CMK (cell line): ENCODE measurements around the gene FARP1.

Experiments used
- DNase-seq: peaks from one replicate; pipeline ENCODE4 v3.0.0-alpha.2; 2010; ENCODE audit warnings: low read depth

The FARP1 gene

DNA sequence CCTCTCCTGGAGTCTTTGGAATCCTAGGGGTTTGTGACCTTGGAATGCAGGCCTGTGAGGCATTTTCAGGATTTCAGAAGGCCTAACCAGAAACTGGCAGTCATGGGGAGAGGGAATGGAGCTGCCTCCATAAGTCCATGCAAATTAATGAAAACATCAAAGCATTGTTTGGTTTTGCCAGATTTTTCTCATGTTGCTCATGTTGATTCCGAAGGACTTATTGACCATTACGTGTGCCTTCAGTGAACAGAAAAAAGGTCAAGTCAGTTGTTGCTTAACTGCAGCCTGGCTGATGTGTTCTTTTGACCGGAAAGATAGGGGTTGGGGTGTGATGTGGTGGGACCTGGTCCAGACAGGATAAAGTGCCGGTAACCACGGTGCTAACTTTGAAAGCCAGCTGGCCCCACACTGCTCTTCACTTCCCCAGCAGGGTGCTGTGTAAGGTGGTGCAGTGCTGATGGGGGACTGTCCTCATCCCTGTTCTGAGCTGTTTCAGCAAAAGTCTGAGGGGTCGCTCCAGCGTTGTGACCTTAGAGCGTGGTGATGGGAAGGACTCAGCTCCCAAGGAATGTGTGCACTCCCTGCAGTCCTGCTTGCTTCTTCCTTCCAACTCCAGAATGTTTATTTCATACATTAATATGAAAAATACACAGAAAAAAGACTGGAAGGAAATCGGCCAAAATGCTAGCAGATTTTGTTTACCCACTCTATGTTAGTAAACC is 30.7 kb downstream of the FARP1 start:
- DNase-seq = peak; percentile 48

GRCh38 chr13:98174307-98174706 is 31.4 kb downstream of the FARP1 start:
- no peak for DNase-seq

DNA sequence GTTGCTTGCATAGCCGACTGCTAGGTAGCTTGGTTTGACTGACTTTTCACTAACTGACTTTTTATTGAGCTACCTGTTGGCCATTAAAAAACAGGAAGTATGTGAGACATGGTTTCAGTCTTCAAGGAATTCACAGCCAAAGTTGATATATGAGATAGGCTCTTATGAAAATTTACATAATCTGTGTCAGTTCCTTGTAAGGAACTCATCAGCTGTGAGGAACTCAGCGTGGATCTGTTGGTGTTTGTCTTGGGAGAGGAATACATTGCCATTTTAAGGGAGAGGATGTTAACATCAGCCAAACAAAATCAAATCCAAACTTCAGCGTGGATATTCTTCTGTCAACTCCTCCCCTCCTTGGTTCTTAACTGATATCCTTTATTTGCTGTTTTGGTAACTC is 32.1 kb downstream of the FARP1 start:
- DNase-seq = no peak

DNA sequence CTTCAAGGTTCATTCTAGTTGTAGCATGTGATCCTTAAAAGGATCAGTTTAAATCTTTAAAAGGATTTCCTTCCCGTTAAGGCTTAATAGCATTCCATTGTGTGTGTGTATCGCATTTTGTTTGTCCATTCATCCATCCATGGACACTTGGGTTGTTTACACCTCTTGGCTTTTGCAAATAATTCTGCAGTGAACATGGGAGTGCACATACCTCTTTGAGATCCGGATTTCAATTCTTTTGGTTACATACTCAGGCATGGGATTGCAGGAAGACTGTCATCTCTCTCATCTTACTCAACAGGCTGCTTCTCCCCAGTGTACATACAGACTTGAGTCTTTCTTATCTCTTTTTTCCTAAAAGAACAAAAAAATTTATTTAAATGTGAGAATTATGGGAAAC is 32.9 kb downstream of the FARP1 start:
- DNase-seq = no peak

- DNase-seq = no peak
Observed at GRCh38 chr13:98176777-98177608, 34.1 kb downstream of the FARP1 start, which contains the start of gene RNF113B. Gene RNF113B (minus strand): TSS chr13:98177269. CDS start chr13:98177236, 33 bp downstream.

DNA sequence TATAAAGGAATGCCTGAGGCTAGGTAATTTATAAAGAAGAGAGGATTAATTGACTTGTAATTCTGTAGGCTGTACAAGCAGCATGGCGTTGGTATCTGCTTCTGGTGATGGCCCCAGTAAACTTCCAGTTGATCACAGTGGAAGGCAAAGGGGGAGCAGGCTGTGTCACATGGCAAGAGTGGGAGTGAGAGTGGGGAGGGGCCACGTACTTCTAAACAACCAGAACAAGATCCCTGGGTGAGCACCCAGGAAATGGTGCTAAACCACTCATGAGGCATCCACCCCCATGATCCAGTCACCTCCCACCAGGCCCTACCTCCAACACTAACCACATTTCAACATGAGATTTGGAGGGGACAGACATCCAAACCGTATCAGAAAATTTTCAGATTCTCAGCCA is 37.2 kb downstream of the FARP1 start:
- DNase-seq = no peak

DNA sequence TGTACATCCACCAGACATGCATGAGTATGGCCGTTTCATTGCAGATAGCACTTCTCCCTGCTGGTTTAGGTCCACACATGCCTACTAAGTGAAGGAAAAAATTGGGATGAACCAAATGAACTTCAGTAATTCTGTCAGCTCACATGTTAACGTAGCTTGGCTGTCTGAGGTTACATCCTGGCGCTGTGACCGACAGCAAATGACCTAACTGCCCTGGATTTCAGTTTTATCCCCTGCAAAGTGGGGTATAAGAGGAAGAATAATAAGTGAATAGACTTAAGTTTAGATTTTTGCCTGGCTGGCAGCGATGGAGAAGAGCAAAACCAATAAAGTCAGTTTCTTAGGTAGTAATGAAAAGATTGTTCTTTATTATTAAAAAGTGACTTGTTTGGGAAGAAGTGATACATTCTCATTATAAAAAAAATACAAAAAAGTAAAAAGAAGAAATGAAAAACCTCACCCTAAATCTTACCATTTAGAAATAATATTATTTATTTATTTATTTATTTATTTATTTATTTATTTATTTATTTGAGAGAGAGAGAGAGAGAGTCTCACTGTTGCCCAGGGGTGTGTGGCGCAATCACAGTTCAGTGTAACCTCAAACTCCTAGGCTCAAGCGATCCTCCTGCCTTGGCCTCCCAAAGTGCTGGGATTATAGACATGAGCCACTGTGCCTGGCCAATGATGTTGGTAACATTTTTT is 38.4 kb downstream of the FARP1 start:
- DNase-seq = no peak

DNA sequence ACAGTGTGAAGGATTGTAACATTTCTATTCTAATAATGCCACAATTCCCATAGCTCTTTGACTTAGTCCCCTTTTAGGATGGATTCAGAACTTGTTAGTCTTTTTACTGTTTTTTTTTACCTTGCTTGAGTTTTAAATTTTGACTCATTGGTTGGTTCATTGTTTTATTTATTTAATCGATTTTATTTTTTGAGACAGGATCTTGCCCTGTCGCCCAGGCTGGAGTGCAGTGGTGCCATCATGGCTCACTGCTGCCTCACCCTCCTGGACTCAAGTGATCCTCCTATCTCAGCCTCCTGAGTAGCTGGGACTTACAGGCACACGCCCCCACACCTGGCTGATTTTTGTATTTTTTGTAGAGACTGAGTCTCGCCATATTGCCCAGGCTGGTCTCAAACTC is 39.3 kb downstream of the FARP1 start:
- DNase-seq = no peak

DNA sequence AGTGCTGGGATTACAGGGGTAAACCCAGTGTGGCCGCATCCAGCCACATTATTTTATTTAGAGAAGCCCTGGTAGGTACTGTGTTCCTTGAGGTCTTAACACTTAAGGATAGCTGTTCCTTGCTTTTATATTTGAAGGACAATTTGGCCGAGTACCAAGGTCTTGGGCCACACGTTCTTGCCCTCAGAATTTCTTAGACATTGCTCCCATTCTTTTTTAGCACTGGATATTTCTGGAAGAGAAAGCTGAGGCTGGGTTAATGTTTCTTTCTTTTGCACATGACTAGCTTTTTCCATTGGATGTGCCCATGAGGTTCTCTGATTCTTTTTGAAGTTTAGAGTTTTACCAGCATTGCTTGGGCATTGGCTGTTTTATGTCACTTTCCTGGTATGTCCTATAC is 39.7 kb downstream of the FARP1 start:
- DNase-seq = no peak

DNA sequence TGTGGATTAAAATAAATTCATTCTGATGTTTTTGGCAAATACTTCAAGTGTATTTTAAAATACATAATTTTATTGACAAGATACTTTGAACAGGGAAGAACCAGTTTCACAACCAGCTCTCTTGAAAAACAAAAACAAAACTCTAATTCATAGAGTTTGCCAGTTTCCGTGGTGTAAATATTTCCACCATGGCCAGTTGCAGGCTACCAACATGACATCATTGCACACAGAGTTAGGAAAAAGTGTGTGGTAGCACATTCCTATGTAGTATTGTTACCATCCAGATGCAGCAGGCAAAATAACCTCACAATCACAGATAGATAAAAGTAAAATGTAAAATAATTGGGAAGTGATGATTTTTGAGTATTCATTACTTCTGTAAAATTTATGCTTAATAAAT is 41.9 kb downstream of the FARP1 start:
- DNase-seq = no peak

DNA sequence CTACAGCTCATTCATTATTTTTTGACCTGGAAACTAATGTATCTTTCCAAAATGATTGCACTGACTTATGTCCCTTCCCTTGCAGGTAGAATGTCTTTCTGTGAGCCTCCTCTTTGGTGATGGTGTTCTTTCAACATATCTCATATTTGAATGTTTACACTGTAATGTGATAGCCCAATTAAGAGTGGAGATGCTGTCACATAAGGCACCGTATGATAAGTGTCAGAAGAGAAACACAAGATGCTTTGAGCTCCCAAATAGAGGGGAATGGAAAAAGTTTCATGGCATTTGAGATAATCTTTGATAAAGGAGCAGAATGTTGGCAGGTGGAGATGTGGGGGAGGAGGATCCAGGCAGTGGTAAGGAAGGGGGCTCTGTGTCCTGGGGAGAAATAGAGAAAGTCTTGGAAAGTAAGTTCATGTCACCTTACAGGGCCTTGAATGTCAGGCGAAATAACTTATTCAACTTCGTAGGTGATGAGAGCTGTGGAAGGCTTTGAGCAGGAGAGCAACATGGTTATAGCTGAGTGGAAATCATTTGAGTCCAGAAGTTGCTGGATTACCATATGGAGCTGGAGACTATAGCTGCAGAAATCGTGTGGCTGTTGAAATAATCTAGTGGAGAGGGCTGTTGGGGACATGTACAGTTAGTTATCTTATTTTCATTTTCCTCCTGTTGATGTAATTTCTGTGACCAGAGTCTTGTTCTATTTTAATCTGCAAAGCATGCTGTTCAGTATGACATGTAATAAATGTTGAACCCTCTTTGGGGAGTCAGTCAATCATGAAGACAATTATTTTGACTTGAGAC is 44.5 kb downstream of the FARP1 start:
- DNase-seq = no peak

DNA sequence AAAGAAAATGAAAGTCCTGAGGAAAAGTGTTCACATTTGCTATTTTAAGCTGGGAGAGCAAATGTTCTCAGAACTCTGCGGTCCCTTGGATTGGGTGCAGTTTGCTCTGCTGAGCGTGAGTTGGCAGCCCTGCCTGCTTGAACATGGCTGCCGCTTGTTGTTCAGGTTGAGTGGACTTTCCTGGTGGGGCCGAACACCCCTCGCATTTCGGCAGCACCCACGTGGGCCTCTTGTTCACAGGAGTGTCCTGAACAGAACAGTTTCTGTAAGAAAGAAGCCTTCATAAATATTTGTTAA is 45.0 kb downstream of the FARP1 start:
- DNase-seq = no peak

GRCh38 chr13:98188544-98189166 is 45.8 kb downstream of the FARP1 start:
- no peak for DNase-seq

- DNase-seq = no peak
Observed at GRCh38 chr13:98189841-98190505, 47.1 kb downstream of the FARP1 start.

GRCh38 chr13:98190889-98191444 is 48.1 kb downstream of the FARP1 start:
- DNase-seq = no peak

GRCh38 chr13:98192008-98192407 is 49.1 kb downstream of the FARP1 start:
- DNase-seq = no peak

DNA sequence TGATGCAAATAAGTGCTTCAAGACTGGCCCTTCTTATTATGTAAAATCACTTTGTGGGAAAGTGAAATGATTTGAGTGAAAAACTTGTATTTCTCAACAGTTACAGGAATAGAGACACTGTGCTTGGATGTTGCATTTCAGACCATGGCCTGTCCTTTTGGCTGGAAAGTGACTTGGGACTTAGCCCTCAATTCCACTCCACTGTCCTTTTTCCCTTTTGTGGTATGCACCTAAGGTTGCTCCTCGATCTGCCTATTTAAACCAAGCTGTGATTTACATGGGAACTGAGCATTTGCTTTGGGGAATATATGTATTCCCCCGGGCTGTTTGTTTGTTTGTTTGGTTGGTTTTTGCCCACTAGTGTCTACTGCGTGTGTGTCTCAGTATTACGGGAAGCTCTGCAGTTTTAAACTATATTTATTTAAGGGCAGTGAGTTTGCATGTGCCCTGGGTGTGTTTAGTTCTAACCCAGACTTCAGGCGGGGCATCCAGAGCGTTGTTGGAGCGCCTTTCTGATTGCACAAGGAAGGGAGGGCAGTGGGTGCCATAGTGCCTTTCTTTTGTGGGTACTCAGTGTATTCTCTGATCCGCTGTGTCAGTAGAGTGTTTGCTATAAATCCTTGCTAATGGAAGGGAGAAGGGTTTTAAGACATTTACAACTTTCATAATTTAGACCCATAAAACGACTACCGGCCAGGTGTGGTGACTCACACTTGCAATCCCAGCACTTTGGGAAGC is 52.3 kb downstream of the FARP1 start:
- no peak for DNase-seq

GRCh38 chr13:98198683-98199082 is 55.8 kb downstream of the FARP1 start:
- no peak for DNase-seq

DNA sequence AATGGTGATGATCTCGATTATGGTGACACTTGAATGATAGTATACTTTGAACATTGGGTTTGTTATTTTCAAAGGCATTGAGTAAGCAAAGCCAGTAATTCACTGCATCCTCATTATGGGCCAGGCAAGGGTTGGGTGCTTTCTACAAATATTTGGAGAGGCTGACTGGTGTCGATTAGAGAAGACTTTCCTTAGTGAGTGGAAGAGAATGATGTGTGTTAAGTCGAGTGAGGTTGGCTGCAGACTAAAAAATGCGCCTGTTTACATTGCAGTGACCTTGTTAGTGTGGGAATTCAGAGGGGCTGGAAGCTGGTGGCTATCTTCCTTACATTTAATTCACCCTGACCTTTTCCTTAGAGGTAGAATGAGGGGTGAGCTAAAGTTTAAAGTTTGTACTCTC is 56.6 kb downstream of the FARP1 start:
- no peak for DNase-seq

DNA sequence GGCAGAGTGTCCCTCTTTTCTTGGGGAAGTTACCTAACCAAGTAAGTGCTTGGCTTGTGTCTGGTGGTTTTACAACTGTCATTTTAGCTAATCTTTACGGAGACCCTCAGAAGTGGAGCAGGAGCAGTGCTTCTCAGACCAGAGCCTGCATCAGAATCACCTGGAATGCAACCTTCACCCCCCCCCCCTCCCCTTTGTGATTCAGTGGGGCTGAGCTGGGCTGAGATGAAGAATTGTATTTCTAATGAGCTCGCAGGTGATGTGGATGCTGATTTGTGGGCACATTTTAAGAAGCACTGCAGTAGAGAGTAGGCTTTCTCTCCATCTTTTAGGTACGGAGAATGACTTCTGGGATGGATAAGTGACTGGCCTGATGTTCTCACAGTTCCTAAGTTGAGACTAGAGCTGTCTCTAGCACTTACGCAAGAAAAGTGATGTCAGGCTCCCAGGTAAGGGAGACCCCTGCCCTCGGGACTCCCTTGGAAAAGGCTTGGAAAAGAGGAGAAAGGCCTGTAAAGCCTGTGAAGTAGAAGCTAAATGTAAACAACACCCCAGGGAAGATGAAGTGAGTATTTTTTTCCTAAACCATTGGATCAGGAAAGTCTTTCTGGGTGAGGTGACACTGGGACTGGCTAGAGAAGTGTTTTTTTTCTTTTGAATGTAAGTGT is 57.5 kb downstream of the FARP1 start:
- no peak for DNase-seq
